ELF-1 (cell line): ENCODE measurements around the gene GPRC5D.

Source experiments
- DNase-seq: peaks from one replicate; pipeline ENCODE4 v3.0.0-alpha.2; 2016; ENCODE audit warnings: low read depth, low spot score

GPRC5D gene

DNA sequence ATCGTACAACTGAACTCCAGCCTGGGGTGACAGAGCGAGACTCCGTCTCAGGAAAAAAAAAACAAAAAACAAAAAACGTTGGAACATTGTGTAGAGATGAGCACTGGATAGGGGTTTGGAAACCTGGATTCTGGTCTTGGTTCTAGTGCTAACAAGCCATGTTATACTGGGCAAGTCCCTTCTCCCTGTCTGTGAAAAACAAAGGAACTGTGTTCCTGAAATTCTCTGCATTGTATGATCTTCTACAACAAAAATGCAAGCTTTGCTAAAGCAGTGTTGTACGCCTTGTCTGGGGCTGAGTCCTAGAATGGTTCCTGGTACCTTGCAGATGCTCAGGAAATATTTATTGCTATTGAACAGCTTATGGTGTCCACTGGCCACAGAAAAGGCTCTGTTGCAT is 13.4 kb downstream of the GPRC5D start:
- no peak for DNase-seq

GRCh38 chr12:12936983-12937491 is 14.9 kb downstream of the GPRC5D start:
- DNase-seq: no peak

DNA sequence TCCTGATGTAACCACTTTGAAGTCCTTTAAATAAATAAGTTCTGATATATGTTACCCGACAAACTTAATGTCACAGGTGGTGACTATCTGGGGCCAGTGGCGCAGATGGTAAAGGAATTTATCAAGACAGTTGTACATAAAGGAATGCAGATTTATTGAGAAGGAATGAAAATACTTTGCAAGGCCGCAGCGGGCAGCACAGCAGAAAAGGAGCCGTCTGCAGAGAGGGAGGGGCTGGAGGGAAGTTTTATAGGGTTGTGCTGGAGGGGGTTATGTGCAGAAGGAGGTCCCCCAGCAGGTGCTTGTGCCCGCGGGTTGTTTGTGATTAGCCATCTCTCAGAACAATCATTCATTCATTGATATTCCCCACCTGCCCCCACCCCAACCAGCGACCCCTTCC is 17.4 kb downstream of the GPRC5D start:
- DNase-seq: no peak

- DNase-seq: no peak
These were observed 18.2 kb downstream of the GPRC5D start for GRCh38 chr12:12933742-12934141.

- DNase-seq: no peak
These were observed 21.2 kb downstream of the GPRC5D start for GRCh38 chr12:12930633-12931219.

DNA sequence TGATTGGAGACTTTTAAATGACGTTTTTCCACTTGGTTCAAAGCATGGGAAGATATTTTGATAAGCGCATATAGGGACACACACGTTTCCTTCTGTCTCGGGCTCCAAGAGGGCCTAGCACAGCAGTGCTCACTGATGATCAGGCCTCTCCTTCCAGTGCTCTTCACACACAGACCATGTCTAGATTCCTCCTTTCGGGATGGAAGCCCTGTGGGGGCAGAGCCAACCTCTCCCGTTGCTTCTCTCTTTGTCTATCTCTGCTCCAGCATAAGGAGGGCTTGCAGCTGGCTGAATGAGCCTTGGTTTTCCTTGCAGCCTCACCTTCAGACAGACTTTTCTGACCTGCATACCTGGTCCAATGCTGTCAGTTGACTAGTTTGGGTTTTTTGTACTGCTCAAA is 22.3 kb downstream of the GPRC5D start:
- no peak for DNase-seq

GRCh38 chr12:12927211-12928079 is 24.5 kb downstream of the GPRC5D start:
- DNase-seq: peak; percentile 87

- DNase-seq: peak; percentile 41
These were observed 25.3 kb downstream of the GPRC5D start for GRCh38 chr12:12926571-12927071.

- DNase-seq: no peak
These were observed 26.6 kb downstream of the GPRC5D start for GRCh38 chr12:12925388-12925787.

GRCh38 chr12:12924169-12924568 is 27.8 kb downstream of the GPRC5D start:
- DNase-seq: no peak

GRCh38 chr12:12922978-12923377 is 29.0 kb downstream of the GPRC5D start:
- no peak for DNase-seq

DNA sequence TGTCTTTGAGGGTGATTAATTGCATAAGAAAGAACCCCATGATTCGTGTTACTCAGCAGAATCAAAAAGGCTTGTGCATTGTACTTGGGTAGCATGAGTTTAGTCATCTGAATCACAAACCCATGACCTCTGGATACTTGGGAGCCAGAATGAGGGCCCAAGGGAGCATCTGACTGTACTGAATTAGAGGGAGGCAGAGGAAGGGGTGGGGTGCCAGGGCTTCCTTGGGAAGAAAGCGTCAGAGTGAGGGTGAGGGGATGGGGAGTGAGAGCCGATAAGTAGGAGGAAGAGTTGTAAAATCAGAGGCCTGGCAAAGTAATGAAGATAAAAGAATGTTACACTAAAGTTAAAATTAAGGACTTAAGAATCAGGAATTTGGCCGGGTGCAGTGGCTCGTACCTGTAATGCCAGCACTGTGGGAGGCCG is 29.8 kb downstream of the GPRC5D start:
- no peak for DNase-seq

DNA sequence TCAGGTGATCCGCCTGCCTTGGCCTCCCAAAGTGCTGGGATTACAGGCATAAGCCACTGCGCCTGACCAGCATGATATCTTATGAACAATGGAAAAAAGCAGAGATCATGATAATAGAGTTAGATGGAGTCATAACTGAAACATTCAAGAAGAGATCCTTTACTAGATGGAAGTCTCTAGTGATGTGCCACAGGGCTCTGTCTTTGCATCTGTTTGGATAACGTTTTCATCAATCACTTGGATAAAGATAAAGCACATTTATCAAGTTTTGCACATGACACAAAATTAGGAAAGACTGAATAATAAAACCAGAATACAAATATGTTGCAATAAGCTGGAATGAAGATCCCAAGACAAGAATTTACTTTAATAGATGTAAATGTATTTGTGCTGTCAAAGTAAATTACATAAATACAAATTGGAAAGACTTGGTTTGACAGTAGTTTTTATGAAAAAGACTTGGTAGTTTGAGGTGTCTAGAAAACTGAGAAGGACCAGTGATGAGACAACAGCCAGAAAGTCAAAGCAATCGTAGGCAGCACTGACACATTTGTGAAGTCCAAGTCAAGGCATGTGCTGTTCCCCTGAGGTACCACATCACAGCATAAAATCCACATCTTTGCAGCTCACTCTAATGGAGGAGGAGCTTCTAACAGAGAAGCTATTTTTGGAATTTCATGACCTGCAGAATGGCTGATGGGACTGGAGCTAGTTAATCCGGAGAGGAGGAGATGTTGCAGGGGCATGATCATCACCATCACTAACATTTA is 32.1 kb downstream of the GPRC5D start:
- no peak for DNase-seq

DNA sequence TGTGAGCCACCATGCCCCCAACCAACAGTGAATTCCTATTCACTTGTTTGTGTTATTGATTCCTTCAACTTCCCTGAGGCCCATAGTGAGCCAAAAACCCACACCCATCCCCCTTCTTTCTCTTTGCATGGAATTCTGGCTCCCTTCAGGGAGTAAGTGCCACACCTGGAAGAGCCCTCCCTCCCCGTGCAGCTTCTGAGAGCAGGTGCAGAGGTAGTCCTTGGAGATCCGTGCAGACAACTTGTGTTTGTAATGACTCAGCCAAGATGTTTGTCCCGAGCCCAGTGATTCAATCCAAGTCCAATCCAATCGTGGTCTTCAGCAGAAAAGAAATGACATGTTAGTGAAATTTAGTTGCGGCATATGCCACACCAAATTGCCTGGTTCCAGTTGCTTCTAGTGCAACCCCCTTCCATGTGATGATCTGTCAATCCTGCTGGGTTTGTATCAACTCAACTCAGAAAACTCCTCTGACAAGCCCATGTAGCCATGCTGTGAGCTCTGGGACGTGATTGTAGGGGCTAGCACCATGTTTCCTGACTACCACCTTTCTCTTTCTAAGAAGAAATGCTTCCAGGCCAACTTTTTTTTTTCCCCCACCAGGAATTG is 33.1 kb downstream of the GPRC5D start:
- no peak for DNase-seq

GRCh38 chr12:12917517-12917916 is 34.5 kb downstream of the GPRC5D start:
- DNase-seq: no peak

DNA sequence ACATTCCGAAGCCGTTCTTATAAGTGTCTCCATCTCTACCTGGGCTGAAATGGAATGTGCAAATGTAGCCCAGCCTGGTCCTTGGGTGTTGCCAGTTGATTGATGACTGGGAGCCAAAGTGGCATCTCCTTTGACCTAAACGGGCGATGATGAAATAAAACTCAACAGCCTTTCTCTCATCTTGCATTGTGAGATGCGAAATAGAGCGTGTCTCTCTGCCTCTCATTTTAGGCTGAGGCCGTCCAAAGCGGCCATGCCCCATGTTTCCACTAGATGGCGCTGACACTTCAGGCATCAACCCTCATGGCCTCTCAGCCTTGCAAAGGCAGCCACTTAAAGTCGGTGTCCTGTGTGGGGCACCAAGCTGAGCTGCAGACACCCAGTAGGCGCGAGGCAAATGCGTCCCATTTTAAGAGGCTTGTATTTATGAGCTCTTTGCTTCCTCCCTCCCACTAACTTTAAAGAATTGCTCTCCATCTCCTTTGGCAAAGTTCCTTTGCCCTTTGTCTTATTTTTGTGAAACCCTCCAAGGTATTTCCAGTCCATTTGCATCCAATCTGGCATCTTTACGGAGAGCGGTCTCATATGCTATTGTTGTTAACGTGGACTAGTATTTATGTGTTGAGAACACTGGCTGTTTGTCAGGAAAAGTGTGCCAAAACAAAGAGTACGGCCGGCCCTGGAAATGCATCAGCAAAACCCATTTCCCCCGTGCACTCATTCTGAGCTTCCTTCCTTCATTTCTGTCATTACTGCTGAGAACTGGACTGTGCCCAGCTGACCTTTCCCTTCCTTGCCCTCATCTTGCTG is 35.6 kb downstream of the GPRC5D start:
- DNase-seq: peak; percentile 92

DNA sequence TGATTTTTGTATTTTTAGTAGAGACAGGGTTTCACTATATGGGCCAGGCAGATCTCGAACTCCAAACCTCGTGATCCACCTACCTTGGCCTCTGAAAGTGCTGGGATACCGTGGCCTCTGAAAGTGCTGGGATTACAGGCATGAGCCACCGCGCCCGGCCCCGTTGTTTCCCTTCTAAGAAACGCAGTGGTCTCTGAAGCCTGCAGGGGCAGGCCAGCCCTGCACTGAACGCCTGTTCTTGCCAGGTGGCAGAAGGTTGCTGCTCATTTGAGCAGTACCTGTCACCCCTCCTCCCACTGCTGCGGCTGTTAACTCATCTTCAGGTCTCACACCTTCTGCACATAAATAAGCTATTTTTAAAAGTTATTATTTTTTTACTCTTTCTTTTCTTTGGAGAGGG is 36.3 kb downstream of the GPRC5D start:
- DNase-seq: peak; percentile 51

DNA sequence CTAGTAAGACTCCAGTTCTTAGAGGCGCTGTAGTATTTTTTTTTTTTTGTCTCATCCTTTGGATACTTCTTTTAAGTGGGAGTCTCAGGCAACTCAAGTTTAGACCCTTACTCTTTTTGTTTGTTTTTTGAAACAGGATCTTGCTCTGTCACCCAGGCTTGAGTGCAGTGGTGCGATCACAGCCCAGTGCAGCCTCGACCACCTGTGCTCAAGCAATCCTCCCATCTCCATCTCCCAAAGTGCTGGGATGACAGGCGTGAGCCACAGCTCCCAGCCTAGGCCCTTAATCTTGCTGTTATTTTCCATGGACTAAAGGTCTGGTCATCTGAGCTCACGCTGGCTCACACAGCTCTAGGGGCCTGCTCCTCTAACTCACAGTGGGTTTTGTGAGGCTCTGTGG is 39.3 kb downstream of the GPRC5D start:
- DNase-seq: no peak

DNA sequence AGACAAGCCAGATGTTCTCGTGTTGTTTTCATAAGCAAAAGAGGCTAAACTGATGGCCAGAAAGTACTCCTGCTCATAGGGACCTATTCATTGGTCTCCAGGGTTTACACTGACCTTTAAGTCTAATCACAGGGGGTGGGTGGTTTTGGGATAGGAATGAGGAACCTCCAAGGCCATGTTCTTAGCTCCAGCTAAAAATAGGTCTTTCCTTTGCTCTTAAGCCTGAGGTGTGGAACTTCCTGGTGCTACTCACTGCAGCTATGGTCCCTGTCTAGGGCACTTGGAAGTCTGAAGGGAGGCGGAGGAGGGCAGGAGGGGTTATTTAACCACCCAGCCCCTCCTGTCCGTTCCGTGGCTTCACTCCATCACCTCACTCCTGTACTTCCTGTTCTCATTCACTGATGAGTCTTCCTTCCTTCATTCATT is 42.0 kb downstream of the GPRC5D start:
- DNase-seq: no peak

- no peak for DNase-seq
These were observed 42.6 kb downstream of the GPRC5D start for GRCh38 chr12:12909228-12909994.
